ENCODE results near the gene MEGF10. TPM values are rescaled to one million over a fixed set of nuclear protein-coding genes. Genes with fewer than 3 reads are reported as not detected.

MEGF10 gene
- total RNA-seq, 1 experiment from 2014 or later: not detected

GRCh38 chr5:127409246-127409917, 118.8 kb downstream of the MEGF10 start:
- H2AFZ ChIP-seq (ENCODE audit: low read length): no peak overlapping the region
- no peak overlapping the region for H3K27ac ChIP-seq (ENCODE audit: low read length)
- no peaks in the 10 kb centered on the region for H3K79me2 ChIP-seq (ENCODE audit: low read length)
- H3K9me3 ChIP-seq (ENCODE audit: low read length): no peaks in the 10 kb centered on the region
- no peaks in the 10 kb centered on the region for H3K27me3 ChIP-seq (ENCODE audit: low read length)
- H3K4me3 ChIP-seq (ENCODE audit: low read length): no peak overlapping the region
- DNase-seq: no peak
- H3K9ac ChIP-seq (ENCODE audit: low read length): no peak overlapping the region
- no peak overlapping the region for H3K4me2 ChIP-seq (ENCODE audit: low read depth, low read length, poor library complexity, severe bottlenecking)
- H3K9me2 ChIP-seq (replicated peaks; ENCODE audit: insufficient read depth, low read length): no peaks in the 10 kb centered on the region
- H3K4me1 ChIP-seq (ENCODE audit: low read length): no peaks in the 10 kb centered on the region
- no peaks in the 10 kb centered on the region for H3K36me3 ChIP-seq (ENCODE audit: insufficient read depth, low read length)
- no peaks in the 10 kb centered on the region for H4K20me1 ChIP-seq (ENCODE audit: insufficient read depth, low read depth, low read length)

DNA sequence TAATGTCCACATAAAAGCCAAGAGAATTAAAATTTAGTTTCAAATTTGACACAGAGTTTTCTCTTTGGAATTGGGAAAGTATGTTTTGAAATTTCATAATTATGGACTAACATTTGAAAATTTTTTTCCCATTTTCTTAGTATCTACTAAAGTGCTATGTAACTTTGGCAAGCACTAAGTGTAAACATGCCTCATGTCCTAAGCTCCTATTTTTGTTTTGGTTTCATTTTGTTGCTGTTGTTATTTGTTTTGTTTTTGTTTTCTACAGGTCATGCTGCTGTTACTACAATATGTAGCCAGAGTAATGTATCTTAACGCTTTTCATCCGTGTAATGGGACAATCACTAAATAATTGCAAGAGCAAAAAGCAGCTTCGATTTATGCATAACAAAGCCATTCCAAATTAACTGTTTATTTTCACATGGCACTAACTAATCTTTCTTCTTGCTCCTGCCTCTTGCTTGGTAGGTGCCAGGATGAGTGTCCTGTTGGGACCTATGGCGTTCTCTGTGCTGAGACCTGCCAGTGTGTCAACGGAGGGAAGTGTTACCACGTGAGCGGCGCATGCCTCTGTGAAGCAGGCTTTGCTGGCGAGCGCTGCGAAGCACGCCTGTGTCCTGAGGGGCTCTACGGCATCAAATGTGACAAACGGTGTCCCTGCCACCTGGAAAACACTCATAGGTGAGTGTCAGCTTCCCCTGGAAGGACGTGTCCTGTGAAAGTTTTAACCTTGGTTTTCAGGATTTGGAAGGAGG, 119.5 kb downstream of the MEGF10 start:
- no peaks in the 10 kb centered on the region for H3K36me3 ChIP-seq (ENCODE audit: insufficient read depth, low read length)
- H3K27ac ChIP-seq (ENCODE audit: low read length): no peak overlapping the region
- H2AFZ ChIP-seq (ENCODE audit: low read length): no peak overlapping the region
- no peaks in the 10 kb centered on the region for H3K9me3 ChIP-seq (ENCODE audit: low read length)
- no peak overlapping the region for H3K4me3 ChIP-seq (ENCODE audit: low read length)
- no peak for DNase-seq
- no peaks in the 10 kb centered on the region for H4K20me1 ChIP-seq (ENCODE audit: insufficient read depth, low read depth, low read length)
- no peaks in the 10 kb centered on the region for H3K27me3 ChIP-seq (ENCODE audit: low read length)
- no peaks in the 10 kb centered on the region for H3K9me2 ChIP-seq (replicated peaks; ENCODE audit: insufficient read depth, low read length)
- H3K9ac ChIP-seq (ENCODE audit: low read length): no peak overlapping the region
- H3K4me1 ChIP-seq (ENCODE audit: low read length): no peaks in the 10 kb centered on the region
- H3K79me2 ChIP-seq (ENCODE audit: low read length): no peaks in the 10 kb centered on the region
- H3K4me2 ChIP-seq (ENCODE audit: low read depth, low read length, poor library complexity, severe bottlenecking): no peak overlapping the region

GRCh38 chr5:127410959-127411358, 120.4 kb downstream of the MEGF10 start:
- no peaks in the 10 kb centered on the region for H3K79me2 ChIP-seq (ENCODE audit: low read length)
- no peaks in the 10 kb centered on the region for H3K4me1 ChIP-seq (ENCODE audit: low read length)
- H4K20me1 ChIP-seq (ENCODE audit: insufficient read depth, low read depth, low read length): no peaks in the 10 kb centered on the region
- H3K9me3 ChIP-seq (ENCODE audit: low read length): no peaks in the 10 kb centered on the region
- H3K9ac ChIP-seq (ENCODE audit: low read length): no peak overlapping the region
- no peak overlapping the region for H3K27ac ChIP-seq (ENCODE audit: low read length)
- no peaks in the 10 kb centered on the region for H3K9me2 ChIP-seq (replicated peaks; ENCODE audit: insufficient read depth, low read length)
- no peak for DNase-seq
- H2AFZ ChIP-seq (ENCODE audit: low read length): no peak overlapping the region
- H3K27me3 ChIP-seq (ENCODE audit: low read length): no peaks in the 10 kb centered on the region
- no peak overlapping the region for H3K4me3 ChIP-seq (ENCODE audit: low read length)
- no peak overlapping the region for H3K4me2 ChIP-seq (ENCODE audit: low read depth, low read length, poor library complexity, severe bottlenecking)
- no peaks in the 10 kb centered on the region for H3K36me3 ChIP-seq (ENCODE audit: insufficient read depth, low read length)

DNA sequence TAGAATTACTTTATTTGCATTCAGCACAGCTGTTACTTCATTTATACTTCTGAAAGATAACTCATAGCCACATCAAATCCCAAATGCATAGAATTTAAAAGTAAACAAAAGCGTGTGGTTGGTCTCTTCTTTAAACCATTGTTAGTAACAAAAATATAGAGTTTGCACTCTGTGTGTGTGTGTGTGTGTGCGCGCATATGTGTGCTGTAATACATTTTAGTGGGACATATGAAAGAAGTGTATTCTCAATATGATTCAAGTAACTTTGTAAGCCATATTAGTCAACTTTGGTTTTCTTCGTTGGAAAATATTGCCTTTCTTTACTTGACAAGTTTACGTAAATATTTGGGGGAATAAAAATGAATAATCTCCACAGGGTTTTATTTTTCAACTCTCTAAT, 120.8 kb downstream of the MEGF10 start:
- Histone ChIP-seq H2AFZ (ENCODE audit: low read length) (no peak overlapping the region), H3K9ac (ENCODE audit: low read length) (no peak overlapping the region)

DNA sequence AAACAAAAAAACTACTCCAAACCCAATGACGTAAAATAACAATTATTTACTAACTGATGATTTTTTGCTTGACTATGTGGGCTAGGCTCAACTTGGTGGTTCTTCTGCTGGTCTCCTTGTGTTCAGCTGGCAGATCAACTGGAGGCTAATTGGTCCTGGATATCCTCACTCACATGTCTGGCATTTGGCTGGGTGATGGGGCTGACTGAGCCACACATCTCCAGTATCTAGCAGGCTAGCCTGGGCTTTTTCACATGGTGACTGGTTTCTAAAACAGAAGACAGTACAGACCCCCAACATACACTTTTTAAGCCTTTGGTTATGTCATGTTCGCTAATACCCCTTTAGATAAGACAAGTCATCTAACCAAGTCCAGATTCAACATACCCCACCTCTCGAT, 122.1 kb downstream of the MEGF10 start:
- H3K9me3 ChIP-seq (ENCODE audit: low read length): no peaks in the 10 kb centered on the region
- no peak overlapping the region for H3K4me3 ChIP-seq (ENCODE audit: low read length)
- no peaks in the 10 kb centered on the region for H3K4me1 ChIP-seq (ENCODE audit: low read length)
- H3K27ac ChIP-seq (ENCODE audit: low read length): no peak overlapping the region
- H3K79me2 ChIP-seq (ENCODE audit: low read length): no peaks in the 10 kb centered on the region
- no peak overlapping the region for H3K4me2 ChIP-seq (ENCODE audit: low read depth, low read length, poor library complexity, severe bottlenecking)
- no peak overlapping the region for H3K9ac ChIP-seq (ENCODE audit: low read length)
- no peaks in the 10 kb centered on the region for H3K27me3 ChIP-seq (ENCODE audit: low read length)
- no peaks in the 10 kb centered on the region for H3K36me3 ChIP-seq (ENCODE audit: insufficient read depth, low read length)
- no peak for DNase-seq
- H4K20me1 ChIP-seq (ENCODE audit: insufficient read depth, low read depth, low read length): no peaks in the 10 kb centered on the region
- no peaks in the 10 kb centered on the region for H3K9me2 ChIP-seq (replicated peaks; ENCODE audit: insufficient read depth, low read length)
- no peak overlapping the region for H2AFZ ChIP-seq (ENCODE audit: low read length)

More for the DNA sequence above, 120.8 kb downstream of the MEGF10 start:
- H3K4me3 ChIP-seq (ENCODE audit: low read length): no peak overlapping the region
- no peaks in the 10 kb centered on the region for H3K9me2 ChIP-seq (replicated peaks; ENCODE audit: insufficient read depth, low read length)
- H3K36me3 ChIP-seq (ENCODE audit: insufficient read depth, low read length): no peaks in the 10 kb centered on the region
- no peaks in the 10 kb centered on the region for H3K27me3 ChIP-seq (ENCODE audit: low read length)
- no peak overlapping the region for H3K27ac ChIP-seq (ENCODE audit: low read length)
- no peak overlapping the region for H3K4me2 ChIP-seq (ENCODE audit: low read depth, low read length, poor library complexity, severe bottlenecking)
- no peaks in the 10 kb centered on the region for H3K9me3 ChIP-seq (ENCODE audit: low read length)
- H3K4me1 ChIP-seq (ENCODE audit: low read length): no peaks in the 10 kb centered on the region
- no peaks in the 10 kb centered on the region for H4K20me1 ChIP-seq (ENCODE audit: insufficient read depth, low read depth, low read length)
- H3K79me2 ChIP-seq (ENCODE audit: low read length): no peaks in the 10 kb centered on the region
- no peak for DNase-seq

DNA sequence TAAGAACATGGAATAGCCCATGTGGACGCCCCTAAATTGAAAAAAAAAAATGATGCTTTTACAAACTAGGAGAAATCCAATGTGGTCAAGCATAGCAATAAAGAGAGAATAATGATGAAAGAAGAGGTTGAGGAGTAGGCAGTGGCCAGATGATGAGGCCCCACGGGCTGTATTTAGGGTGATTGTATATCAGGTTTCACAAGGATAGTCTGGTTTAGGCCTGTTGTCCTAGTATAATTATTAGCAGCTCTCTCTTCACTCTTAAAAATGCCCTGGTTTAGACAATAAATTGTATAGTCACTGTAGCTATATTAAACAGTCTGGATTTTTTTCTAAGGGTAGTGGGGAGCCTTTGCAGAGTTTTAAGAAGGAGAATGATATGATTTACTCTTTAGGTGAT, 124.4 kb downstream of the MEGF10 start:
- Histone ChIP-seq H3K4me2 (ENCODE audit: low read depth, low read length, poor library complexity, severe bottlenecking) (no peak overlapping the region), H3K79me2 (ENCODE audit: low read length) (no peaks in the 10 kb centered on the region), H2AFZ (ENCODE audit: low read length) (no peak overlapping the region), H3K4me3 (ENCODE audit: low read length) (no peak overlapping the region), H3K9me3 (ENCODE audit: low read length) (no peaks in the 10 kb centered on the region), H3K27ac (ENCODE audit: low read length) (no peak overlapping the region), H4K20me1 (ENCODE audit: insufficient read depth, low read depth, low read length) (no peaks in the 10 kb centered on the region), H3K9ac (ENCODE audit: low read length) (no peak overlapping the region), H3K36me3 (ENCODE audit: insufficient read depth, low read length) (no peaks in the 10 kb centered on the region), H3K27me3 (ENCODE audit: low read length) (no peaks in the 10 kb centered on the region), H3K4me1 (ENCODE audit: low read length) (no peaks in the 10 kb centered on the region), H3K9me2 (replicated peaks; ENCODE audit: insufficient read depth, low read length) (no peaks in the 10 kb centered on the region)
- no peak for DNase-seq

DNA sequence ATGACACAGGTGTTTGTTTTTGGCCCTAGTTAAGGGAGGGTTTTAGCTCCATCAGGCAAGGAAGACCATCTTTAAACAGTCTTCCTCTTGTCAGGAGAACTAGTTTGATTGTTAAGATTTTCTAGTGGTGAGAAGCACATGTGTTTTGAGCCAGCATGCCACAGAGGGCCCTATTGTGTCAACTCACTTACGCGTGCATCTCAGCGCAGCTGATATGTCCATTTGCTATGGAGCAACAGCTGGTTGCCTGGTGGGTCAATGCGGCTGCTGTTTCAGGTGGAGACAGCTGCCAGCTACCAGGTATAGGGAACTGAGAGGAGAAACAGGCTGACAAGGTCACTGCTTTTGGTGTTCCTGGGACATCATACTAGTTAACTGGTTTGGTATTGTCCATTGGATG, 126.3 kb downstream of the MEGF10 start:
- Histone ChIP-seq H3K4me2 (ENCODE audit: low read depth, low read length, poor library complexity, severe bottlenecking) (no peak overlapping the region), H3K9me3 (ENCODE audit: low read length) (no peaks in the 10 kb centered on the region), H2AFZ (ENCODE audit: low read length) (no peak overlapping the region), H4K20me1 (ENCODE audit: insufficient read depth, low read depth, low read length) (no peaks in the 10 kb centered on the region), H3K79me2 (ENCODE audit: low read length) (no peaks in the 10 kb centered on the region), H3K36me3 (ENCODE audit: insufficient read depth, low read length) (no peaks in the 10 kb centered on the region), H3K9ac (ENCODE audit: low read length) (no peak overlapping the region), H3K4me1 (ENCODE audit: low read length) (no peaks in the 10 kb centered on the region), H3K4me3 (ENCODE audit: low read length) (no peak overlapping the region), H3K27me3 (ENCODE audit: low read length) (no peaks in the 10 kb centered on the region), H3K27ac (ENCODE audit: low read length) (no peak overlapping the region), H3K9me2 (replicated peaks; ENCODE audit: insufficient read depth, low read length) (no peaks in the 10 kb centered on the region)
- DNase-seq: no peak

- H3K9ac ChIP-seq (ENCODE audit: low read length): no peak overlapping the region
- H3K4me2 ChIP-seq (ENCODE audit: low read depth, low read length, poor library complexity, severe bottlenecking): no peak overlapping the region
- H3K27ac ChIP-seq (ENCODE audit: low read length): no peak overlapping the region
- DNase-seq: no peak
- no peaks in the 10 kb centered on the region for H3K4me1 ChIP-seq (ENCODE audit: low read length)
- no peak overlapping the region for H3K4me3 ChIP-seq (ENCODE audit: low read length)
- no peaks in the 10 kb centered on the region for H3K9me2 ChIP-seq (replicated peaks; ENCODE audit: insufficient read depth, low read length)
- H4K20me1 ChIP-seq (ENCODE audit: insufficient read depth, low read depth, low read length): no peaks in the 10 kb centered on the region
- H3K9me3 ChIP-seq (ENCODE audit: low read length): no peaks in the 10 kb centered on the region
- H3K79me2 ChIP-seq (ENCODE audit: low read length): no peaks in the 10 kb centered on the region
- no peaks in the 10 kb centered on the region for H3K36me3 ChIP-seq (ENCODE audit: insufficient read depth, low read length)
- H2AFZ ChIP-seq (ENCODE audit: low read length): no peak overlapping the region
- no peaks in the 10 kb centered on the region for H3K27me3 ChIP-seq (ENCODE audit: low read length)
These were observed 126.9 kb downstream of the MEGF10 start for GRCh38 chr5:127417528-127417927.

Measured in Karpas-422 (cell line).